ENCODE results near the gene ZNF593. TPM values are rescaled to one million over a fixed set of nuclear protein-coding genes. Genes with fewer than 3 reads are reported as not detected.

The ZNF593 gene
- total RNA-seq, 1 experiment from 2014 or later, result 165 TPM

DNA sequence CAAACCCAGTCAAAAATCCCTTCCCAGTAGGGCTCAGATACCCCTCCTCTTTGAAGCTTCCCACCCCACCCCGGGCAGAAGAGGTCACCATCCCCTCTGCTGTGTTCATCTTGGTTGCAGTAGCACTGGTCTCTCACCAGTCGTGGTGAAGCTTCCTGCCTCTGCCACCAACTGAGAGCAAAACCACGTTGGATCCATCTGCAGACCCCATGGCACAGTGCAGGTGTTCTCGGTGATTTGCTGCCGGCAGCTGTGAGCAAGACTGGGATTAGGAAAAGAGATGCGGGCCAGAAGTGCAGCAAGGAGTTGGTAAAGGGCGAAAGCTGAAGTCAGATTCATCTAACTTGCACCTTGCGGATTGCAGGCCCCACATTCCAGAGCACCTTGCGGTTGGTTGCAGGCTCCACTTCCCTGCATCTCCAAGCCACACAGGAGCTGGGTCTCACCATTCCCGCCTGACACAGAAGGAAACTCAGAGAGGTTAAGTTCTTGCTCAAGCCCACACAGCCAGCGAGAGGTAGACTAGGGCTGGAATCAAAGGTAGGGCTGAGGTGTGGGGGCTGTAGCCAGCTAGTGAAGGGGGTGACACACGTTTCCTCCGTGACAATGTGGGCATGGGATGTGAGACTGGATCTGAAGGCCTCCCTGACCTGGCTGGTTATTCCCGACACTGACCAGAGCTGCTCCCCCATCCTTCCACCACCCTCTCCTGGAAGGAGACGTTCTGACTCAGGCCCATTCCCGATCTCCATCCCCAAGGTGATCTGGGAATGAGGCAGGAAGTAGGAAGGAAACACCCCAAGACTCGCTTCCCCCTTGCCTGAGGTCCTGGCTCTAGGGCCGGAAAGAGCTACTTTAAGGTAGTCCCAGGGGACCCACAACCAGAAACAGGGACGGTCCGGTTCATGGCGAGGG lies 14.1 kb upstream of the ZNF593 start:
- POLR2A ChIA-PET (ENCODE audit: unreplicated experiment), result no interaction called here
- TF ChIP-seq, protein P1, sequence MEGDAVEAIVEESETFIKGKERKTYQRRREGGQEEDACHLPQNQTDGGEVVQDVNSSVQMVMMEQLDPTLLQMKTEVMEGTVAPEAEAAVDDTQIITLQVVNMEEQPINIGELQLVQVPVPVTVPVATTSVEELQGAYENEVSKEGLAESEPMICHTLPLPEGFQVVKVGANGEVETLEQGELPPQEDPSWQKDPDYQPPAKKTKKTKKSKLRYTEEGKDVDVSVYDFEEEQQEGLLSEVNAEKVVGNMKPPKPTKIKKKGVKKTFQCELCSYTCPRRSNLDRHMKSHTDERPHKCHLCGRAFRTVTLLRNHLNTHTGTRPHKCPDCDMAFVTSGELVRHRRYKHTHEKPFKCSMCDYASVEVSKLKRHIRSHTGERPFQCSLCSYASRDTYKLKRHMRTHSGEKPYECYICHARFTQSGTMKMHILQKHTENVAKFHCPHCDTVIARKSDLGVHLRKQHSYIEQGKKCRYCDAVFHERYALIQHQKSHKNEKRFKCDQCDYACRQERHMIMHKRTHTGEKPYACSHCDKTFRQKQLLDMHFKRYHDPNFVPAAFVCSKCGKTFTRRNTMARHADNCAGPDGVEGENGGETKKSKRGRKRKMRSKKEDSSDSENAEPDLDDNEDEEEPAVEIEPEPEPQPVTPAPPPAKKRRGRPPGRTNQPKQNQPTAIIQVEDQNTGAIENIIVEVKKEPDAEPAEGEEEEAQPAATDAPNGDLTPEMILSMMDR (conservative IDR thresholded peaks at IDR 0.05; ENCODE audit: low read depth, low read length), result no peak
- no peak for TF ChIP-seq EZH2 (IDR thresholded peaks at IDR 0.05; ENCODE audit: low read length, unreplicated experiment)
- Histone ChIP-seq H3K36me3 (ENCODE audit: low read depth, low read length) (no peaks in the 10 kb centered on the region), H3K4me3 (ENCODE audit: low read length) (no peak overlapping the region), H3K27ac (ENCODE audit: low read length) (no peak overlapping the region), H3K27me3 (ENCODE audit: low read length) (no peaks in the 10 kb centered on the region), H3K4me2 (ENCODE audit: low read length) (no peak overlapping the region), H3K4me1 (ENCODE audit: insufficient read depth, low read length) (peaks cover 5% of the 10 kb centered on the region), H3K79me2 (ENCODE audit: low read length) (no peaks in the 10 kb centered on the region), H2AFZ (ENCODE audit: low read length) (no peak overlapping the region), H3K9me3 (ENCODE audit: low read length) (no peaks in the 10 kb centered on the region), H4K20me1 (ENCODE audit: low read length) (no peaks in the 10 kb centered on the region), H3K9me2 (replicated peaks; ENCODE audit: low read length) (no peaks in the 10 kb centered on the region), H3F3A (ENCODE audit: low read length, unreplicated experiment) (no peaks in the 10 kb centered on the region), H3K9ac (ENCODE audit: low read length) (no peak overlapping the region)
- BruUV-seq (replicated peaks), result no TSS peak
- ATAC-seq, result no peak
- no peak for DNase-seq
- intact Hi-C loops (cut with micrococcal nuclease), result no loop called here
- CTCF ChIA-PET, result no interaction called here

DNA sequence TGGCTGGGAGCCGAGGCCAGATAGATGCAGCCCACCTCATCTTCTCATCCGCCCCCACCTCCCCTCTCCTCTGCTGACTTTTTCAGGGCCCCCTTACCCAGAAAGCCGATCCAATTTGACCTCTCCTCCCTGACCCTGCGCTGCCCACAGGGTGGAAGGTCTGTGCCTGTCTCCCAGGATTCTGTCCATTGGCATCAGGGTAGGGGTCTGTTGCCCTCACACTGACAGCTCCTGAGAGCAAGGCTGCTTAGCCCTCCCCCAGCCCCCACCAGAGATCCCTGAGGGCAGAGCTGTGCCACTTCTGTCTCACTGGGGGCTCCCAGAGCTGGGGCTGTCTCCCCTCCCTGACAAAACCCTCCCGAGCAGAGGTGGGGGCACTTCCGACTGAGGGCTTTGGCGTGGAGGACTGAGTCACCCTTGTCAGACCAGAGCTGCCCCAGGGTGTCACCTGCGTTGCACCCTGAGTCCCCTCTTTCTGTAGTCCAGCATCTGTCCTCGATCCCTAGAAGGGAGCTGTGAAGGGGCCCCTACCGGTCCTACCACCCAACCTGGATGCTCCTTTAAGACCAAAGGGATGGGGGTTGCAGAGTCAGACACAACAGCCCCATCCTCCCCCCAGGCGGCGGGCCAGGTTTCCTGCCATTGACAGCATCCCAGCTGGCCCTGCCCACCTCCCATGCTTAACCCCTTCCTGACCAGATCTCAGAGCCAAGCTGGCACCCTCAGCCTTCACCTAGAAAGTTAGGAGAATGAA lies 13.2 kb upstream of the ZNF593 start:
- H3K9ac ChIP-seq (ENCODE audit: low read length), result no peak overlapping the region
- no peaks in the 10 kb centered on the region for H3K9me3 ChIP-seq (ENCODE audit: low read length)
- no peak overlapping the region for H3K27ac ChIP-seq (ENCODE audit: low read length)
- H3F3A ChIP-seq (ENCODE audit: low read length, unreplicated experiment), result no peaks in the 10 kb centered on the region
- H2AFZ ChIP-seq (ENCODE audit: low read length), result no peak overlapping the region
- ChIA-PET POLR2A (ENCODE audit: unreplicated experiment) (interaction anchor here (0.7 kb wide), 1 partner anchor 78 kb away, joined by 3 read pairs; the partner anchor contains the start of gene CEP85), CTCF (no interaction called here)
- no peak for TF ChIP-seq EZH2phosphoT487 (IDR thresholded peaks at IDR 0.05; ENCODE audit: borderline replicate concordance, low read length)
- TF ChIP-seq, protein P1 (conservative IDR thresholded peaks at IDR 0.05; ENCODE audit: low read depth, low read length), result no peak
- TF ChIP-seq EZH2 (IDR thresholded peaks at IDR 0.05; ENCODE audit: low read length, unreplicated experiment), result no peak
- H3K79me2 ChIP-seq (ENCODE audit: low read length), result no peaks in the 10 kb centered on the region
- peak overlapping the region; percentile 49 for H3K4me2 ChIP-seq (ENCODE audit: low read length)
- DNase-seq (no peak), ATAC-seq (no peak)
- H3K9me2 ChIP-seq (replicated peaks; ENCODE audit: low read length), result no peaks in the 10 kb centered on the region
- no peaks in the 10 kb centered on the region for H4K20me1 ChIP-seq (ENCODE audit: low read length)
- intact Hi-C loops (cut with micrococcal nuclease), result no loop called here
- H3K36me3 ChIP-seq (ENCODE audit: low read depth, low read length), result no peaks in the 10 kb centered on the region
- H3K4me3 ChIP-seq (ENCODE audit: low read length), result no peak overlapping the region
- H3K4me1 ChIP-seq (ENCODE audit: insufficient read depth, low read length), result peaks cover 8% of the 10 kb centered on the region
- H3K27me3 ChIP-seq (ENCODE audit: low read length), result no peaks in the 10 kb centered on the region
- no TSS peak for BruUV-seq (replicated peaks)

Data from PC-3 (cell line).